GM18505 (cell line): ENCODE data around the gene DNAH3.
"Not testable (repeated sequence)": the region's sequence is repeated elsewhere in the genome, so short reads cannot be mapped to it uniquely, and the experiment has no call there.

Source experiments
- ATAC-seq: cut with Tn5 transposase; IDR thresholded peaks from one replicate; pipeline ENCODE4 v1.9.1; 2021; ENCODE audit not compliant: unreplicated experiment
- POLR2A ChIP-seq: IDR thresholded peaks from 4 replicates; pipeline ENCODE4 v1.6.1; 2011; ENCODE audit warnings: borderline replicate concordance; ENCODE audit not compliant: insufficient read depth, insufficient read length; ENCODE audit errors: extremely low read depth

DNAH3 gene

DNA sequence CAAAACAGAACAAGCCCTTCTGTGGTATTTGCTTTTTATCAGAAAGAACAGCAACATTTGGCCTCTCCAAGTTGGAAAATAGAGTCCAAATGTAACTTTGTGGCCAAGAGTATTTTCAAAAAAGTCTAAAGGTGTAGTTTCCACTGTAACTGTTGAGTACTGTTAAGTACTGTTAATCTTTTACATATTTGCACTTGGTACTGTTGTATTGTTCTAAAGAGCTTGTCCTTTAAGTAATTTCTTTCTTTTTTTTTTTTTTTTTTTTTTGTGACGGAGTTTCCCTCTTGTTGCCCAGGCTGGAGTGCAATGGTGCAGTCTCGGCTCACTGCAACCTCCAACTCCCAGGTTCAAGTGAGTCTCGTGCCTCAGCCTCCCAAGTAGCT, 29.3 kb upstream of the DNAH3 start:
- TF ChIP-seq POLR2A, result no peak
- ATAC-seq, result no peak

DNA sequence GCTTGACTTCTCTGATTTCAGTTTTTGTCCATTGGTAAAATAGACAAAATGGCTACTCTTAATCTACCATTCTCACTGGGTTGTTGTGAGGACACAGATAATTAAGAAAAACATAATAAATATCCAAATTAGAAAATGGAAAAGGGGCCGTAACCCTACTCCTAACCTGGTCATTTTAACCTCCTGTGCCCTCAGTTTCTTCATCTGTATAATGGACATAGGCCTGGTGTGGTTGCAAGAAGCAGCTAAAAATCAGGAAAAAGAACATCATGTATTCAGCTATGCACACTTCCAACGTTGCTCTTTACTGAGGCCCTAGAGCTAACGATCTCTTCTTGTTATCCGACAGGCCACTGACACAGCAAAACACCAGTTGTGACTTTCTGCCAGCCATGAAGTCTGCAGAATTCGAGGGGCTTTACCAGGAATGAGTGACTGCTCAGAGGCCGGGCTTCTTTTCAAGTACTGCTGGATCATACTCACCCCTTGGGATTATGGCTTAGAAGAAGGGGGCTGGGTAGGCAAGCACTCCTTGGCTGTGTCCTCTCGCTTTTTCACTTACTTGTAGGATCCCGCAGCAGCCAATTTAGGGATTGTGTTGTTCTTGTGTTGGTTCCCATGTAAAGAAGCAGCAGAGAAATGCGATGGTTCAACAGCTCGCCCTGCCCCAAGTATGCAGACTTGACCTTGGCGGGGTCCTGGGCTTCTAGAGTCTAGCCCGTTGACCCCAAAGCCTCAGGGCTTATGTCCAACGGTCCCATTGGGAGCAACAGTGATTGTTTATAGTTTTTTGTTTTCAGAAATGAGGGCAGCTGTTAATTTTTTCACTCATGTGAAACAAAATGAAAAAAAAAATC, 28.7 kb upstream of the DNAH3 start:
- TF ChIP-seq POLR2A, result no peak
- no peak for ATAC-seq

DNA sequence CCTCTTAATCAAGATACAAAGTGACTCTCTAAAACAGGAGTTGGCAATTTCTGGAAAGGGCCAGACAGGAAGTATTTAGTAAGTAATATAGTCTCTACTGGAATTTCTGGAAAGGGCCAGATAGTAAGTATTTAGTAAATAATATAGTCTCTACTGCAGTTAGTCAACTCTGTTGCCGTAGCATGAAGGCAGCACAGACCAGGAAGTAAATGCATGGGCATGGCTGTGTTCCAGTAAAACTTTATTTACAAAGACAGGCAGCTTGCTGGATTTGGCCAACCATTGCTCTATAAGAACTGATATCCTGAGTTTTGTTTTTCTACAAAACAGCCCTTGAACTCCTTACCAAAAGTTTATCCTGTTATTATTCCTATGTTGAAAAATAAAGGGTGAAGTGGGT, 24.8 kb upstream of the DNAH3 start:
- no peak for TF ChIP-seq POLR2A

DNA sequence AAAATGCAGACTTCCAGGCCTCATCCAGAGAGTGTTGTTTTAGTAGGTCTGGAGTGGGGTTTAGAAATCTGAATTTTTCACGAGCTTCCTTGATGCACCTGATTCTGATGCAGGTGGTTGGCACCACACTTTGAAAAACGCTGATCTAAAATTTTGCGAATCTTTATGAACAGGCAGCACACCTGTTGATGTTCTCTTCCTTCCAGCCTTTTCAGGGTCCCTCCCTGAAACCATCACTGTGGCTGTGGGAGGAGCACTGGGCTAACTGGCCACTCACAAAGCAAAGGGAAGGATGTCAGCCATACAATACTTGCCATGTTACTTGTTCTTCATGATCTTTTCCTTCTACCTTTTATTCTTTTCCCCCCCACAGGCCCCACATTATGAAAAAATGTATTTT, 22.0 kb upstream of the DNAH3 start:
- no peak for ATAC-seq
- no peak for TF ChIP-seq POLR2A

More for the DNA sequence above, 24.8 kb upstream of the DNAH3 start:
- no peak for ATAC-seq

DNA sequence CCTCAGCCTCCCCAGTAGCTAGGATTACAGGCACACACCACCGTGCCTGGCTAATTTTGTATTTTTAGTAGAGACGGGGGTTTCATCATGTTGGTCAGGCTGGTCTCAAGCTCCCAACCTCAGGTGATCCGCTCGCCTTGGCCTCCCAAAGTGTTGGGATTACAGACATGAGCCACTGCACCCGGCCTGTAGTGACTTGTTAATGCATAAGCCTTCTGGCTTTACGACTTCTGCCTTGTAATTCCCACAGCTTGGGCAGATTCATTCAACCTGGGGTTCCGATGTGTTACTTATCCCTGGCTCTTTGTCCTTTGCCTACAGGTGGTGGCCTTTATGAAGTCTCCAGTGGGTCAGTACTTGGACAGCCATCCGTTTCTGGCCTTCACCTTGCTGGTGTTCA, 19.5 kb upstream of the DNAH3 start:
- not testable (repeated sequence) for ATAC-seq

DNA sequence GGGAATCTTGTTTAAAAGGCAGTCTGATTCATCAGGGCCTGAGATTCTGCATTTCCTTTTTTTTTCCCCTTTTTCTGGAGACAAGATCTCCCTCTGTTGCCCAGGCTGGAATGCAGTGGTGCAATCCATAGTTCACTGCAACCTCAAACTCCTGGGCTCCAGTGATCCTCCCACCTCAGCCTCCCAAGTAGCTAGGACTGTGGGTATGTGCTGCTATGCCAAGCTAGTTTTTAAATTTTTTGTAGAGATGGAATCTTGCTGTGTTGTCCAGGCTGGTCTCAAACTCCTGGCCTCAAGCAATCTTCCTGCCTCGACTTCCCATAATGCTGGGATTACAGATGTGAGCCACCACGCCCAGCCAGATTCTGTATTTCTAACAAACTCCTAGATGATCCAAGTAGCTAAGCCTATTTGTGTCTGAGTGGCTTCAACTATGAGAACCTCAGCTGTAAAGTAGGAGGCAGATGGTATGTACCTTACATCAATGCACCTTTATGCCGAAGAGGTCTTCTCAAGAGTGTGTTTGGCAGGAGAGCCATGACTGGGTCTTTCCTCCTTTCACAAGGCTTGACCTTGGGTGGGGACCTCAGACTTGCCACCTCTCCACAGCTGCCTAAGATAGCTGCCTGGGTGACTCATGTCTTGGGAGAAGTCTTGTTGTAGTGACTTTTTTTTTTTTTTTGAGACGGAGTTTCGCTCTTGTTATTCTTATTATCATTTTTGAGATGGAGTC, 18.8 kb upstream of the DNAH3 start:
- no peak for TF ChIP-seq POLR2A
- no peak for ATAC-seq

DNA sequence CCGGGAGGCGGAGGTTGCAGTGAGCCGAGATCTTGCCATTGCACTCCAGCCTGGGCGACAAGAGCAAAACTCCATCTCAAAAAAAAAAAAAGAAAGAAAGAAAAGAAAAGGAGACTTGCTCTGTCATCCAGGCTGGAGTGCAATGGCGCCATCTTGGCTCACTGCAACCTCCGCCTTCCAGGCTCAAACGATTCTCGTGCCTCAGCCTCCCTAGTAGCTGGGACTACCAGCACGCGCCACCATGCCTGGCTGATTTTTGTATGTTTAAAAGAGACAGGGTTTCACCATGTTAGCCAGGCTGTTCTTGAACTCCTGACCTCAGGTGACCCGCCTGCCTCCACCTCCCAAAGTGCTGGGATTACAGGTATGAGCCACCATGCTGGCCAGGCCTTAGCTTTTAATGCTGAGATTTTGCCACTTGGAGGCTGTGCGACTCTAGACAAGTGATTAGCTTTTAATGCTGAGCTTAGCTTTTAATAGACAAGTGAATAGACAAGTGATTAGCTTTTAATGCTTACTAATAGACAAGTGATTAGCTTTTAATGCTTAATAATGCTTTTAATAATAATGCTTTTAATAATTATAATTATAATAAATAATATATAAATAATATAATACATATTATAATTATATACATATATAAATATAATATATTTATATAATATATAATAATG, 17.4 kb upstream of the DNAH3 start:
- no peak for TF ChIP-seq POLR2A
- no peak for ATAC-seq

DNA sequence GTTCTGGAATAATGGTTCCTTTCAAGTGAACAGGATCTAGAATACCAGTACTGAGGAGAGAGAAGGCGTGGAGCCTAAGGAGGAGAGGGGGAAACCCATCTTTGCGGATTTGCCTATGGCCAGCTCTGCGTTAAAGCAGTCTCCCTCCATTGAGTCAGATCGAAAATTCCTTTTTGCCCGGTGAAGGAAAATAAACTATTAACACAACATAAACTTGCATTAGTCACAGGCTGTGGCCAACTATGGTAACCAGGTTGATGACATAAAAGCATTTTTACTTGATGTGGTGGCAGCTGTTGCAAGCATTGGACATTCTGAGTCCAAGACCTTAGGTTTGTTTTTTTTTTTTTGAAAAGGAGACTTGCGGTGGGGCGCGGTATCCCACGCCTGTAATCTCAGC, 16.7 kb upstream of the DNAH3 start:
- TF ChIP-seq POLR2A, result no peak
- no peak for ATAC-seq

DNA sequence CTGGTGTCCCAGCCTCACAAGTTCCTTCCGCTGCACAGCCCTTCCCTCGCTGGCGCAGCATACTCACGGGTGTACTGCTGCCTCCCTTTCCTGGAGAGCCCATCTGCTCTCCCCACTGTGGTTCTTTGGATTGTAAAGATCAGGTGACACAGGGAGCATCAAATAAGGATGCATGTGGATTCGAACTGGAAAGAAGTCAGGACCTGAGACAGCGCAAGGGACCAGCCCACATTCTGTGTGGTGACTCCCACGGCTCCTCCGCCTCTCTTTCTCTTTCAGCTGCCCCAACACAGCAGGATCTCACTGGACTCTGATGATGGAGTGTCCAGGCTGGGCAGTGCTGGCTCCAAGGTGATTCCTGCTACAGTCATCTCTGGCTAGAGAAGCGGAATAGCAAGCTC, 15.9 kb upstream of the DNAH3 start:
- no peak for TF ChIP-seq POLR2A
- ATAC-seq, result no peak

DNA sequence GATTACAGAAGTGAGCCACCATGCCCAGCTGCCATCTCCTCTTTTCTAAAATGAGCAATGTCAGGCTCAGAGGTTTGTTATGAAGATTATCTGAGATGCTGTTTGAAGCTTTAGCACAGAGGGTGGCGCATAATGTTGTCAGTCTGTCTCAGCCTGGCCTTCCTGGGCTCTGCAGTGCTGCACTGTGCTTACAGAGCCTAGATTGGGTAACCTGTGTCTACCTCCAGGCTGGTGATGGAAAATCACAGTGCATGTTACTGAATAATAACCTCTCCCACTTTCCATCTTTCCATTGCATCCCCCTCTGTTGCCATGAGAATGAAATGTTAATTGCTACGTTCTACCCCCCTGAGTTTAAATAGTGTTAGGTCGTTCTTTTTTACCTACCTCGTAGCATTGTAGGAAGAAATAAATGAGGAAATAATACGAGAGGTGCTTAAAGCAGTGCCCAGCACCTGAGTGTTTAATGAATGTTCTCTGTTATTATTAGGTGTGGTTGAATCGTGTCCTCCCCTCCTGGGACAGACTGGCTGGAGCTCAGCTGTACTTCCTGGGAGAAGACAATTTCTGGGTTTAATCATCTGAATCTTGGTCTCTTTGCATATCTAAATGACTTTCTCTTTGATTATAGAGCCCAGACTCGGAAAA, 14.0 kb upstream of the DNAH3 start:
- ATAC-seq, result no peak

DNA sequence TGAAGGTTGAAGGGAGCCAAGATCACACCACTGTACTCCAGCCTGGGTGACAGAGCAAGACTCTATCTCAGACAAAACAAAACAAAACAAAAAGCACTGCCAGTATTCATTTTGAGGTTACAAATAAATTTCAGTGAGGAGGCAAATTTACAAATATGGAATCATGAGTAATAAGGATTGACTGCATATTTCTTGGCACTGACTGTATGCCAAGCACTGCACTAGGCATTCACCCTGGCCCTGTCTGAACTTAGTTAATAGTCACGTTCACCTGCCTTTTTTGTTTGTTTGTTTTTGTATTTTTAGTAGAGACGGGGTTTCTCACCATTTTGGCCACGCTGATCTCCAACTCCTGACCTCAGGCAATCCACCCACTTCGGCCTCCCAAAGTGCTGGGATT, 12.9 kb upstream of the DNAH3 start:
- no peak for ATAC-seq
- no peak for TF ChIP-seq POLR2A

More for the DNA sequence above, 14.0 kb upstream of the DNAH3 start:
- no peak for TF ChIP-seq POLR2A

DNA sequence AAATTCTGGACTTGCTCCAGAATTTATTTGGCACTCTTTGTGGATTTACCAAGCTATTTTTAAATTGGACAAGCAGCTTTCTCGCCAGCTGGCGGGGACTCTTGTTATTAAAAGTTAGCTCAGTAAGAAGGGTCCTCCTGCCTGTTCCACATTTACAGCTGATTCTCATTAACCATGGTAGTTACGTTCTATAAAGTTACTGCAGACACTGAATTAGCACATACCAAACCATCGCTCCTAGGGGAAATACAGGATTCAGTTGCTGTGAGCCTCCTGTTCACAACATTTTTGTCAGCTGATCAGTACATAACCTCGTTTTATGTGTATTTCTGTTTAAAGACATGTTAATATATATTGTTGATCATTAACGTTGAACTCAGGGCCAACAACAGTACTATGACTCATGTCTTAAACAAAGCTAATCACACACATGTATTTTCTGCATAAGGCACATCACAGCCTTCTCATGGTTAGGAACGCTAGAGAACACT, 12.1 kb upstream of the DNAH3 start:
- no peak for TF ChIP-seq POLR2A
- no peak for ATAC-seq

DNA sequence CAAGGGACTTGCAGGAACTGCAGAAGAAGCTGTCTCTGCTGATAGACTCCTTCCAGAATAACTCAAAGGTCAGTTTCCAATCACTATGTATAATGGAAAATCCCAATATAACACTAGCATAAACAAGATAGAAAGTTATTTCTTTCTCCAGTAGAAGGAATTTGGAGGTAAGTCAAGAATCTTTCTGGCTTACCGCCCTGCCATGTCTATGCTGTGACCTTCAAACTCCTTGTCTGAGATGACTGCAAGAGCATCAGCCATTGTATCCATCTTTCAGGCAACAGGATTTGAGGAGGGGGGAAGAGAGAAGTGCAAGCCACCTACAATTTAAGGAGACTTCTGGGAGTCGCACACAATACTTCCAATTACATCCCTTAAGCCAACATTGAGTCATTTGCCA, 10.6 kb upstream of the DNAH3 start:
- no peak for TF ChIP-seq POLR2A
- no peak for ATAC-seq
